ENCODE results near the gene TRIM33.
"Not testable (repeated sequence)": the region's sequence is repeated elsewhere in the genome, so short reads cannot be mapped to it uniquely, and the experiment has no call there.

The TRIM33 gene

DNA sequence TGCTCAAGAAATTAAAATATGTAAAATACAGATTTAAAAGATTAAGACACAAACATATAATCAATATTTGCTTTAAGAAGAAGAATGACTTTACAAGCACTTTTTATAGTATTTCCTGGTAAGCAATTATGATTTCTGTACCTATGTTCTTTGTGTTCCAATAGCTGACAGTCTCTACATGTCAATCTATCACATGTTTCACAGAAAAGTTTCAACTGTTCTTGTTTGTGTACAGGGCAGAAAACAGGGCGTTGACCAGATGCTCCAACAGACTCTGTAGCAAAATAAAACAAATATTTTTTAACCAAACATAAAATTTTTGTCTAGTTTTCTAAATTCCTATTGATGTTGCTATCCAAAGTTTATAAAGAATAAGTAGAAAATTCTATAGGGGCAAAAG is 48.0 kb downstream of the TRIM33 start:
- DNase-seq, result no peak

- no peak for DNase-seq
Observed at GRCh38 chr1:114462341-114462740, 48.7 kb downstream of the TRIM33 start.

DNA sequence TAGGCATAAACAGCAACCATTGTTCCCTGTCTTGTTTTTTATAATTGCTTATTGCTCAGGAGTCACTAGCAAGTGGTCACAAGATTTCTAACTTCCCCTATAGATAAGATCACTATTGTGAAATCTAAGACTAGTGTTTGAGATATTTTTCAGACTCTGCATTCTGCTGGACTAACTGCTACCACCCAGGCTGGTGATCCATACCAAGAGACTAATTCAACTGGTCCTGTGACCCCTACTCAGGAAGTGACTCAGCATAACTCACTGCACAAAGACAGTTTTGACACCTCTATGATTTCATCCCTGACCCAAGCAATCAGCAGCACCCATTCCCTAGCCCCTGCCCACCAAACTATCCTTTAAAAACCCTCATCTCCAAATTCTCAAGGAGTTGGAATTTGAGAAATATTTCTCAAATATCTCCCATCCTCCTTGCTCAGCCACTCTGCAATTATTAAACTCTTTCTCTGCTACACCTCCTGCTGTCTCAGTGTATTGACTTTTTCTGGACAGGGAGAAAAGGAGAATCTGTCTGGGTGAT is 52.7 kb downstream of the TRIM33 start:
- DNase-seq, result no peak

DNA sequence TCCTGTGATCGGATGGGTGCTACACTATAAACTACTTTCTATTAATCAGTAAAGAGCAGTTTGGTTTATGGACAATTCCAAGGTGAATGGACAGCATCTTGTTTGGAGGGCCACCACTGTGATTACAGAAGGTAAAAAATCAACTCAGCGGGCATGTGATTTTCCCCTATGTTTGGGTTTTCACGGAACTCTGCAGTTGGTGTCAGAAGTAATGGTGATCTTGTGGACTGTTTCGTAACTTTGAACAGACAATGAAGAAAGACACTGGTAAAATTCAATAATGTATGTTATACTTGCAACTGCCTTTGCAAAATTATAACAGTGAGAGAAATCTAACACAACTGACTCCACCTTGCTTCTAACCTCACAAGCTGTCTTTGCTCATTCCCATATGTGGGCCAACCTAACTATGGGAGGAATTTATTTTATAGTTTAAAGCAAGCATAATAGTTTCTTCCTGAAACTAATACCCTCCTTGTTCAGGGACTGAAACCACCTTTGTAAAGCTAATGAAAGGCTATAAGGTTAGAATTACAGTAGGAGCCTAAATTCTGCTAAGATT is 53.2 kb downstream of the TRIM33 start:
- no peak for DNase-seq

GRCh38 chr1:114456586-114456985 is 54.4 kb downstream of the TRIM33 start:
- no peak for DNase-seq

DNA sequence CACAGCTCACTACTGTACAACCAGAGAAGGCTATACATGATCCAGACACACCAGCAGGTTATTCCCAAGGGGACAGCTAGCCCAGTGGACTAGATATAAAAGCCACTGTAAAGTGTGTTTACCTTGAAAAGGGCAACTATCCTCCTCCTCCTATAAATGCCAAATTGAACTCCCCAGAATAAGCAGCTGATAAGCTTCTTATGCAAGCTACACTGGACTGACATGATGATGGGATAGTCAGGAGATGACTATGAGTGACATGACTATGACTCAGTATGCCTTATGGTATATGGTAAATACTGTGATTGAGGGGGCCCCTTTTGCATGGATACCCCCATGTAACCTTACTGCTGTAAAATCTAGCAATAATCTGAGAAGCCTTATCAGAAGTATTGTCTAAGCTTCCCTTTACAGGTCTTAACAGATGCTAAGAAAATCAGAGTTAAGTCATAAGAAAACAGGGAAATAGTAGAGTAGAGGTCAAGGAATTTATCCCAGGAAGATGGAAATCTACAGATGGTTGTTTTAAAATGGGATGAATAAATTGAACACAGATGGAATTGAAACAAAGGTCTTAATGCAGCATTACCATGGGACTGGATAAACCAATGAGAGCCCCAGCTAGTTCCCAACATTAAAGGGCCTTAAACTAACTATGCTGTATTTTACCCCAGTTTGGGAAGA is 55.8 kb downstream of the TRIM33 start:
- no peak for DNase-seq

- no peak for DNase-seq
Observed at GRCh38 chr1:114454539-114454938, 56.5 kb downstream of the TRIM33 start.

DNA sequence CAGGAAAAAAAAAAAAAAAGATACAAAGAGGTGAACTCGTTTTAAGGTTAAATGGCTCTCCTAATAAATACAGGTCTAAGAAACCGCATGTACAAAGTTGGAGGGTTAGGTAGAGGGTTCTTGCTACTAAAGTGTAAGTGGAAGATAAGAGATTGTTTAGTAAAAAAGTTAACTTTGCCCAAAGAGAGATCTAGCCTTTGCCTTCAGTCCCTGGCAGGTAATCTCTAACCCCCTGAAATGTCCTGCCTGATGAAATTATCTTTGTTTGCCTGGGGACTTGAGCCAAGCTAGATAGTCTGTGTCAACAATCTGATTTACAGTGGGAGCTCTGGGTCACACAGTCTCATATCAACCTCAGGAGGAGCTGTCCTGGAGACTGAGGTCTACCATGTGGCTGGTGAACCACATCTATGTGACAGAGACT is 57.6 kb downstream of the TRIM33 start:
- no peak for DNase-seq

DNA sequence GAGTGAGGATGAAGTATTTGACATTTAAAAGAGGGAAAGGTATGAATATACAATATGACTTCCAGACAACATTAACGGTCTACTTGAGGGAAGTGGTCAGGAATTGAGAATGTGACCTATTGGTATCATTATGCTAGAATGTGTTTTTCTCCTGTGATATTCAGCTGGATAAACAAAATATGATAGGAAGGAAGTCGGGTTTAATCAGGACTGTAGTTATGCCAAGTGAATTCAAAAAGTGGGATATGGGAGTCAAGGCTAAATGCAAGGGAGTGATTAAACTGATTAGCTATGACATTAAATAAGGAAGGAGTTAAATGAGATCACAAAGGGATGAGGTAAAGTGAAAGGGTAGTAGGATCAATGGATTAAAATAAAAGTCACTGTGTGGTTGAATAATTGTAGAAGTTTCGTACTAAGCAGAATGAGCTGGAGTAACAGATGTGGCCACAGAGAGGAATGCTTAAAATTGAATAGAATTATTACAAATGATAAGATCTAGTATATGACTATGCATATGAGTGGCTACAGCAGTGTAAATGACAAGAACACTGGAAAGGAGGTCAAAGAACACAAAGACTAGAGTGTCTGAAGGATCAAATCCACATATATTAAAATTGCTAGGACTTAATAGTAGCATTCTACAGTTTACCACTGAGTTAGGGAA is 62.5 kb downstream of the TRIM33 start:
- no peak for DNase-seq

- DNase-seq, result no peak
Observed at GRCh38 chr1:114446198-114446597, 64.8 kb downstream of the TRIM33 start.

DNA sequence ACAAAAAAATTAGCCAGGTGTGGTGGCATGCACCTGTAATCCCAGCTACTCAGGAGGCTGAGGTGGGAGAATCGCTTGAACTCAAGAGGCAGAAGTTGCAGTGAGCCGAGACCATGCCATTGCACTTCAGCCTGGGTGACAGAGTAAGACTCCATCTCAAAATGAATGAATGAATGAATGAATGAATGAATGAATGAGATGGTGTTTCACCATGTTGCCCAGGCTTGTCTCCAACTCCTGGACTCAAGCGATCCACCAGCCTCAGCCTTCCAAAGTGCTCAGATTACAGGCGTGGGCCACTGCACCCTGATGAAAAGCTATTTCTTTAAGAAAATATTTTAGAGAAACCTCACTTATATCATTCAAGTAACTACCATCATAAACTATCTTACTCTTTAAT is 67.8 kb downstream of the TRIM33 start:
- not testable (repeated sequence) for DNase-seq

DNA sequence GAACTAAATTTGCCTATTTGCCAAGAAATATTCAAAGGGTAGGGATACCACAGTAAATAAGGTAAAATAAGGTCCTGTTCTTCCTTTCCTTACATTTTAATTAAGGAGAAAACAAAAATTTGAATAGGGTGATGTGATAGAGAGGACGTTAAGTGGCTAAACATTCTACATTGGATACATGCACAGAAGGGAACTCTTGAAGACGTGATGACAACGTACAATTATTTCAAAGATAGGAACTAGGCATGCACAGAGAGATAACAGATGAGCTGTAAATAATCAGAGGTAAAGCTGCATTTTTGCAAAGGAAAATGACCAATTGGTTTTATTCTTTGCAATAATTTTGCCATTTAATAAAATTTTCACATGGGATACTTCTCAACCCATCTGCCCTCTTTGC is 69.7 kb downstream of the TRIM33 start:
- DNase-seq, result no peak

DNA sequence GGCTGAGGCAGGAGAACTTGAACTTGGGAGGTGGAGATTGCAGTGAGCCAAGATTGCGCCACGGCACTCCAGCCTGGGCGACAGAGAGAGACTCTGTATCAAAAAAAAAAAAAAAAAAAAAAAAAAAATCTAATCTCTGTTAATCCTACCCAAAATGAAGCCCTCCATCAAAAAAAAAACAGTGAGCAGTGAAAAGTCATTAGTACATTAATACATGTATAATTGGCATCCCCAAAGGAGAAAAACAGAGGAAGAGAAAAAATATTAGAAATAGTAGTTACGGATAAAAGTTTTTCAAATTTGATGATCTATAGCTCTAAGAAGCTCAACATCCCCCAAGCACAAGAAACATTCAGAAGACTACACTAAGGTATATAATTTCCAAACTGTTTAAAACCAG is 71.6 kb downstream of the TRIM33 start:
- DNase-seq, result no peak

- DNase-seq, result no peak
Observed at GRCh38 chr1:114437812-114438211, 73.2 kb downstream of the TRIM33 start.

- no peak for DNase-seq
Observed at GRCh38 chr1:114436799-114437198, 74.2 kb downstream of the TRIM33 start.

- no peak for DNase-seq
Observed at GRCh38 chr1:114435088-114435715, 75.8 kb downstream of the TRIM33 start.

GRCh38 chr1:114431026-114431425 is 80.0 kb downstream of the TRIM33 start:
- DNase-seq, result no peak

- no peak for DNase-seq
Observed at GRCh38 chr1:114428083-114428754, 82.8 kb downstream of the TRIM33 start.

DNA sequence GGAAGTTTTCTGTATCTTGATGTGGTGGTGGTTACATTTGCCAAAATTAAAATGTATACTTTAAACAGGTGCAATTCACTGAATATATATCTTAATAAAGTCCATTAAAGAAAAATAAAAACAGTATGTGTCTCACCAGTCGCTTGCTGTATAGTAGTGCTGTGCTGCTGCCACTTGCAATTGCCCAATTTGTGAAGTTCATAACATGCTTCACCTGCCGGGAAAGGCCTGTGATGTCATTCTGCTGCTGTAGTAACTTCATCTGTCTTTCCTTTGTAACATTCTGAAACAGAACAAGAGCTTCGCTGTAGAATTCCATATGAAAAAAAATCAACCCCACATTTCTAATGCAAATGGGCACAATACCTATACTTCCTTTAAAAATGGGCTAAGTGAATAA is 83.4 kb downstream of the TRIM33 start:
- no peak for DNase-seq

DNA sequence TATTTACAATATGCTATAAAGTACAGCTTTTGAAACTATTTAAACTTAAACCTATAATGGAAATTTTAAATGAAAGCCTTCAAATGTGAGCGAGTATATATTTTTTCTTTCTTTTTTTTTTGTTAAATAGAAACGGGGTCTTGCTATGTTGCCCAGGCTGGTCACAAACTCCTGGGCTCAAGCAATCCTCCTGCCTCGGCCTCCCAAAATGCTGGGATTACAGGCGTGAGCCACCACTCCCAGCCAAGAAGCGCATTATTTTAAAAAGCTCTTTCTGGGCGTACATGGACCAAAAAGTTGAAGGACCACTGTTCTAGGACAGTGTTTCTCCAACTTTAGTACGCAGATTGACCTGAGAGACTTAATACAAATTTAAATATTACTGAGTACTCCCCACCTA is 87.5 kb downstream of the TRIM33 start:
- no peak for DNase-seq

GRCh38 chr1:114418948-114419347 is 92.1 kb downstream of the TRIM33 start:
- DNase-seq, result not testable (repeated sequence)

- no peak for DNase-seq
Observed at GRCh38 chr1:114397601-114398000, 113.4 kb downstream of the TRIM33 start.

- DNase-seq, result no peak
Observed at GRCh38 chr1:114395863-114396262, 115.1 kb downstream of the TRIM33 start.

All from NCI-H345 (cell line).